ENCODE results near the gene CMTM4.

- TF ChIP-seq, protein P1, sequence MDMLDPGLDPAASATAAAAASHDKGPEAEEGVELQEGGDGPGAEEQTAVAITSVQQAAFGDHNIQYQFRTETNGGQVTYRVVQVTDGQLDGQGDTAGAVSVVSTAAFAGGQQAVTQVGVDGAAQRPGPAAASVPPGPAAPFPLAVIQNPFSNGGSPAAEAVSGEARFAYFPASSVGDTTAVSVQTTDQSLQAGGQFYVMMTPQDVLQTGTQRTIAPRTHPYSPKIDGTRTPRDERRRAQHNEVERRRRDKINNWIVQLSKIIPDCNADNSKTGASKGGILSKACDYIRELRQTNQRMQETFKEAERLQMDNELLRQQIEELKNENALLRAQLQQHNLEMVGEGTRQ (IDR thresholded peaks at IDR 0.05; ENCODE audit: low read depth, low read length): no peak
- TF ChIP-seq CHD1 (IDR thresholded peaks at IDR 0.05; ENCODE audit: low read depth, low read length): no peak
- no peak for TF ChIP-seq CTCF (conservative IDR thresholded peaks at IDR 0.05; ENCODE audit: low read depth, low read length)
- TF ChIP-seq CEBPB (IDR thresholded peaks at IDR 0.05; ENCODE audit: low read depth, low read length): no peak
- TF ChIP-seq POLR2A (IDR thresholded peaks at IDR 0.05; ENCODE audit: low read depth, low read length): no peak
- no peak for TF ChIP-seq MAFK (IDR thresholded peaks at IDR 0.05; ENCODE audit: low read depth, low read length)
Measured at GRCh38 chr16:66728804-66729203, 32.3 kb upstream of the CMTM4 start.

Measured in IMR-90 (cell line).